Ishikawa (cell line): ENCODE measurements around the gene DPH7.

Experiments used
- CEBPB ChIP-seq: IDR thresholded peaks from 2 replicates; pipeline ENCODE4 v1.6.1; 2012
- CREB1 ChIP-seq: IDR thresholded peaks from 2 replicates; pipeline ENCODE4 v1.6.1; 2012; ENCODE audit warnings: low read depth
- EP300 ChIP-seq: IDR thresholded peaks from 2 replicates; pipeline ENCODE4 v1.6.1; 2012; ENCODE audit warnings: borderline replicate concordance
- MAX ChIP-seq: IDR thresholded peaks from 2 replicates; pipeline ENCODE4 v1.6.1; 2012
- RAD21 ChIP-seq: IDR thresholded peaks from 2 replicates; pipeline ENCODE4 v1.6.1; 2012; ENCODE audit warnings: low read depth

- no peak for TF ChIP-seq CEBPB
- no peak for TF ChIP-seq CREB1
- TF ChIP-seq MAX: no peak
- TF ChIP-seq EP300: no peak
- TF ChIP-seq RAD21: no peak
Measured at GRCh38 chr9:137593176-137593575, 14.5 kb upstream of the DPH7 start.
